NK-92 treated with Interleukin-12 subunit alpha and Interleukin-12 subunit beta, amount 100 ng/mL, for 24 hours (cell line): ENCODE results near the gene ZNF799.
A peak's percentile ranks its signal among the peaks of the same experiment; 100 is the strongest.
"Not testable (repeated sequence)": the region's sequence is repeated elsewhere in the genome, so short reads cannot be mapped to it uniquely, and the experiment has no call there.

Experiments used
- DNase-seq: peaks from one replicate; lab custom pipeline; 2025; lab: John Stamatoyannopoulos, UW

Gene ZNF799

DNA sequence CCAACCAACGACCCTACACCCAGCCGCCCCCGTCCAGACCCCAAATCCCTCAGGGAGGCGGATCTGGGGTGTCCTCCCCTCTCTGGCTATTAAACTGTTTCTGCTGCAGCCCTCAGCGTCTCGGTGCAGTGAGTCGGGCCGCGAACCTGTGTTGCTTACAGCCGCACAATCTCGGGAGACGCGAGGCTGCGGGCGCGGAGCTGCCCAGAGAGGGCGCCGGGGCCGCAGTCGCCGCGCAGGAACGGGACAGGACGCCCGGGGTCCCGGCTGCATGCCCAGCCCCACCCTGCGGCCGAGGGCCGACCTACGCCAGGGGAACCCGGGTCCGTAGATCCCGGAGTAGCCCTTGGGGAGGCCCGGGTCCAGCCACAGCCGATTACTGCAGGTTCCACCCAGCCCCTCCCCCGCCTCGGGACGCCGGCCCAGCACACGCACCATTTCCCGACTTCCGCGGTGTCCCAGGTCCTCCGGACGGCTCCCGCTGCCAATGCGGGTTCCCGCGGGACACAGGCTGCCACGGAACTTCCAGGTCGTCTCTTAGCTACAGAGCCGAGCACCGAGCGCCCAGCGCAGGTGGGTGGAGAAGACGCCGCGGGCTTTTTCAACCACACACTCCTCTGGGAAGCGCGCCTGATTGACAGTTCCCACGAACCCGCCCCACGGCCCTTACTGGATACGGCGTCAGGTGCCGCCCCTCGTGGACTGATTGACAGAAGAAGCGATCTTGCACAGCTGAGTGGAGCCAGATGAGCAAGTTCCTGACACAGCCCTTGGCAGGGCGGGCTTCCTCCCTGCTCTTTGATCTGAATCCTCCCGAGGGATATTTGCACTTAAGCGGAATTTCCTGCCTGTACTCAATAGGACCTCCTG, at the start of gene ZNF799:
ZNF799 (minus strand) TSS at position 639 of the 870 bp plus-strand sequence; CDS start at position 438, 201 bp downstream.
- no peak for DNase-seq

DNA sequence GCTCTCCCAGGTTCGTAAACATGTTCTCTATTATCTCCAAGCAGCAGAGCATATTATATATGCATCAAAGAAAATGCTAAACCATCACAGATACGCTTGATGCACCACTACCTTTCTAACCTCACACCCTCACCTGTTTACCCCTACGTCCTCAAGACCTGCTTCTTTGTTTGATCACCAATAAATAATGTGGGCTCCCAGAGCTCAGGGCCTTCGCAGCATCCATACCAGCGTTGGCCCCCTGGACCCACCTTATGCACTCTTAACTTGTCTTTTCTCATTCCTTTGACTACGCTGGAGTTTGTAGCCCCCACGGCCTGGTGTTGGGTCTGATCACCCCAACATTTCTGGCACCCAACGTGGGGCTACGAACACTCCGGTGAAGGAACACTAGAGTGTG, 49.8 kb upstream of the ZNF799 start:
- DNase-seq, result no peak

DNA sequence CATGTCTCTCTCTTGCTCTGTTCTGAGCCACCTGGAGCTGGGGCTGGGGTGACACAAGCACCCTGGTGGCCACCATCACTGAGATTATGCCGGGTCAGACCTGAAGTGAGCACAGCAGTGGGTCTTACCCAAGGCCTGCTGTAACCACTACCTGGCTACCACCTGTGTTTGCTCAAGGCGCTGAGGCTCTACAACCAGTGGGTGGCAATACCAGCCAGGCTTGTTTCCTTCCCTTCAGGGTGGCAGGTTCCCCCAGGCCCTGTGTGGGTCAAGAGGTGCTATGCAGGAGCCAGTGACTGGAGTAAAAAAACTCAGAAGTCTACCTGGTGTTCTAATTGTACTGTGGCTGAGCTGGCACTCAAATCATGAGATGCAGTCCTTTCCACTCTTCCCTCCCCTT, 47.7 kb upstream of the ZNF799 start:
- DNase-seq, result no peak

DNA sequence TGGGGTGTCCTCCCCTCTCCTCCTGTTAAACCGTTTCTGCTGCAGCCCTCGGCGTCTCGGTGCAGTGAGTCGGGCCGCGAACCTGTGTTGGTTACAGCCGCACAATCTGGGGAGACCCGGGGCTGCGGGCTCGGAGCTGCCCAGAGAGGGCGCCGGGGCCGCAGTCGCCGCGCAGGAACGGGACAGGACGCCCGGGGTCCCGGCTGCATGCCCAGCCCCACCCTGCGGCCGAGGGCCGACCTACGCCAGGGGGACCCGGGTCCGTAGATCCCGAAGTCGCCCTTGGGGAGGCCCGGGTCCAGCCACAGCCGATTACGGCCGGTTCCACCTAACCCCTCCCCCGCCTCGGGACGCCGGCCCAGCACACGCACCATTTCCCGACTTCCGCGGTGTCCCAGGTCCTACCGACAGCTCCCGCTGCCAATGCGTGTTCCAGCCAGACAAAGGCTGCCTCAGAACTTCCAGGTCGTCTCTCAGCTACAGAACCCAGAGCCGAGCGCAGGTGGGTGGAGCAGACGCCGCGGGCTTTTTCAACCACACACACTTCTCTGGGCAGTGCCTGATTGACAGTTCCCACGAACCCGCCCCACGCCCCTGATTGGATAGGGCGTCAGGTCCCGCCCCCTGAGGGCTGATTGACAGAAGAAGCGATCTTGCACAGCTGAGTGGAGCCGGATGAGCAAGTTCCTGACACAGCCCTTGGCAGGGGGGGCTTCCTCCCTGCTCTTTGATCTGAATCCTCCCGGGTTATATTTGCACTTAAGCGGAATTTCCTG, 39.7 kb upstream of the ZNF799 start, which contains the start of gene ZNF443:
ZNF443 (minus strand) TSS at position 481 of the 776 bp plus-strand sequence; CDS start at position 374, 107 bp downstream.
- DNase-seq, result peak; percentile 61

DNA sequence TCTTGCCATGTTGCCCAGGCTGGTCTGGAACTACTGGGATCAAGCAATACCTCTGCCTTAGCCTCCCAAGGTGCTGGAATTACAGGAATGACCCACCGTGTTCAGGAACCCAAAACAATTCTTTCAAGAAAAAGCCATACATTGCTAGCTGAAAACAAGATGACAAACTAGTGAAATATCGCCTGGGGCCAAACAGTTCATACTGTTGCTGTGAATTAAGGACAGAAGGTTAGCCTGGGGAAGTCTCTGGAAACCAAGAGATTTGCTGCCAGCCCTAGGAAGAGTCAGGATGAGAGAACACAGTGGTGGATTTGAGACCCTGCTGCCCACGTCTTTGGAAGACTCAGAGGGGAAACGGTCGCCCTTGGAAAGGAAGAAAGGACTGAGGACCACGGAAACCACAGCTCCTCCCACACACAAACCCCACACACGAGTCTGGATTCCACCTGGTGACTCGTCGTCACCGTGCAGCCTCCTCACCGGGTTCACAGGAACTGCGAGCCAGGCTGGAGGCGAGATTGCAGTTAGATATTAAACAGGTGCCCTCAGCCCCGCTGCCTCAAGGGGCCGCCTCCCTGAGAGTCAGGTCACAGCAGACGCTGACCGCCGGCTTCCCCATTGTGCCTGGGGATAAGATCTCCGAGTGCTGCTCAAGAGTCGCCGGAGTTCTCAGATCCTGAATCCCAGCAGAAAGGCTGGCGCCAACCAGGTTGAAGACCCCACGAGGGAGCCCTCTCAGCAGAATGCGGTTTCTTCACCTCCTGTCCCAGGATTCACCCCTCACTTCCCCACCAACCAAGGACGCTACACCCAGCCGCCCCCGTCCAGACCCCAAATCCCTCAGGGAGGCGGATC, 38.8 kb upstream of the ZNF799 start:
- not testable (repeated sequence) for DNase-seq

DNA sequence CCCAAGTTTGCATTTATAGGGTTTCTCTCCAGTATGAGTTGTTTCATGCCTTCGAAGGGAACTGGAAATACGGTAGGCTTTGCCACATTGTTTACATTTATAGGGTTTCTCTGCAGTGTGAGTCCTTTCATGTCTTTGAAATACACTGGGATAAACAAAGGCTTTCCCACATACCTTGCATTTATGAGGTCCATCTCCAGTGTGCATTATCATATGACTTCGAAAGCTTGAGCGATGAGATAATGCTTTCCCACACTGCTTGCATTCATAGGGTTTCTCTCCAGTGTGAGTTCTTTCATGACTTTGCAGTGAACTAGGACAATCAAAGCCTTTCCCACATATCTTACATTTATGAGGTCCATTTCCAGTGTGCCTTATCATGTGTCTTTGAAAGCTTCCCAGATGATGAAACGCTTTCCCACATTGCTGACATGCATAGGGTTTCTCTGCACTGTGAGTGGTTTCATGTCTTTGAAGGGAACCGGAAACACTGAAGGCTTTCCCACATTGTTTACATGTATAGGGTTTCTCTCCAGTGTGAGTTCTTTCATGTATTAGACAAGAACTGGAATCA, 29.7 kb upstream of the ZNF799 start:
- not testable (repeated sequence) for DNase-seq

DNA sequence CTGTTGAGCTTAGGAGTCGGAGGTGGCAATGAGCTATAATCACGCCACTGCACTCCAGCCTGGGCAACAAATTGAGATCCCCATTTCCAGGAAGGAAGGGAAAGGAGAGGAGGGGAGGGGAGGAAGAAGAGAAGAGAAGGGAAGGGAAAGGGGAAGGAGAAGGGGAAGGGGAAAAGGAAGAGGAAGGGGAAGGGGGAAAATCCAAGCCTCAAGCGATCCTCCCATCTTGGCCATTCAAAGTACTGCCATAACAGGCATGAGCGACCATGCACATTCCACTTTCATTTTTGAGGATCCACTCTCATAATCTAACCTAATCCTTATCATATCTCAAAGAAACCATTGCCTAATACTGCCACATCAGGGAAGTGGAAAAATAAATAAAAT, 24.8 kb upstream of the ZNF799 start:
- no peak for DNase-seq

DNA sequence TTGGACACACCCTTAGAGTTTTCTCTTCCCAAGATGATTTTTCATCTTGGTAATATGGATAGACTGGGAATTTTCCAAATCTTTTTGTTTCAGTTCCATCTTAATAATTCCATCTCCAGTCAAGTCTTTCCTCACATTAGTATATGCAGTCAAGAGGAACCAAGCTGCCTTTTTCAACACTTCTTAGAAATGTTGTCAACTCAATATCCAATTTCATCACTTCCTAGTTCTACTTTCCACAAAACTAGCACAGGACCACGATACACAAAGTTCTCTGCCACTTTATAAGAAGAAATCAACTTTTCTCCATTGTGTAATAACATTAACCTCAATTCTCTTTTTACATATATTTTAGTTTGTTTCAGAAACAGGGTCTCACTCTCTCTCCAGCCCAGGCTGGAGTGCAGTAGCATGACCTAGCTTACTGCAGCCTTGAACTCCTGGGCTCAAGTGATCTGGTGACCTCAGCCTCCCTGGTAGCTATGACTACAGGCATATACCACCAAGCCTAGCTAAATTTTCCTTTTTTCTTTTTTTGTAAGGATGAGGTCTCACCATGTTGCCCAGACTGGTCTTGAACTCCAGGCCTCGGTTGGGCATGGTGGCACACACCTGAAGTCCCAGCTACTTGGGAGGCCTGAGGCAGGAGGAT, 24.3 kb upstream of the ZNF799 start:
- DNase-seq, result no peak

DNA sequence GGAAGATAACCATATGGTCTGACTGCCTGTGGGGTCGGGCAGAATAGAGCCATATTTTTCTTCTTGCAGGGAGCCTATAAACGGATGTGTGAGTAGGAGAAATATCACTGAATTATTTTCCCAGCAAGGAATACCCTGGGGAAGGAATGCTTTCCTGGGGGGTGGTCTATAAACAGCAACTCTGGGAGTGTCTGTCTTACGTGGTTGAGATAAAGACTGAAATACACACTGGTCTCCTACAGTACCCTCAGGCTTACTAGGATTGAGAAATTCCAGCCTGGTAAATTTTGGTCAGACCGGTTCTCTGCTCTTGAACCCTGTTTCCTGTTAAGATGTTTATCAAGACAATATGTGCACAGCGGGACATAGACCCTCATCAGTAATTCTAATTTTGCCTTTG, 16.2 kb upstream of the ZNF799 start:
- DNase-seq, result not testable (repeated sequence)

DNA sequence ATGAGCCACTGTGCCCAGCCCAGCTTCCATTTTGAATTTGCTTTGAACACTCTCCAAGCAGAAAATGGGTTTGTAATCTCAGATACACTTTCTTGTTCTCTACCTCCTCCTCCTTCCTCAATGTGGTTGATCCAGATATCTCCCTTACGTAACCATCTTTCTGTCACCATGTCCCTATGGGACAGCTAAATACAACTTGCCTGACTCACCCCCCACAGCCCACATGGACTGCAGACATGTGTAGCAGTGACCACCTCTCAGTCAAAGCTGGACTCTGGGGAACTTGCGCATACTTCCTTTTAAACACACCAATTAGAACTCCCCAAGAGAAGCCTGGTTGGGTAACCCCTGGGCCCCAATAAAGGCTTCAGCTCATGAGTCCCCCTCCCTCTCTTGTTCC, 10.8 kb upstream of the ZNF799 start:
- no peak for DNase-seq

DNA sequence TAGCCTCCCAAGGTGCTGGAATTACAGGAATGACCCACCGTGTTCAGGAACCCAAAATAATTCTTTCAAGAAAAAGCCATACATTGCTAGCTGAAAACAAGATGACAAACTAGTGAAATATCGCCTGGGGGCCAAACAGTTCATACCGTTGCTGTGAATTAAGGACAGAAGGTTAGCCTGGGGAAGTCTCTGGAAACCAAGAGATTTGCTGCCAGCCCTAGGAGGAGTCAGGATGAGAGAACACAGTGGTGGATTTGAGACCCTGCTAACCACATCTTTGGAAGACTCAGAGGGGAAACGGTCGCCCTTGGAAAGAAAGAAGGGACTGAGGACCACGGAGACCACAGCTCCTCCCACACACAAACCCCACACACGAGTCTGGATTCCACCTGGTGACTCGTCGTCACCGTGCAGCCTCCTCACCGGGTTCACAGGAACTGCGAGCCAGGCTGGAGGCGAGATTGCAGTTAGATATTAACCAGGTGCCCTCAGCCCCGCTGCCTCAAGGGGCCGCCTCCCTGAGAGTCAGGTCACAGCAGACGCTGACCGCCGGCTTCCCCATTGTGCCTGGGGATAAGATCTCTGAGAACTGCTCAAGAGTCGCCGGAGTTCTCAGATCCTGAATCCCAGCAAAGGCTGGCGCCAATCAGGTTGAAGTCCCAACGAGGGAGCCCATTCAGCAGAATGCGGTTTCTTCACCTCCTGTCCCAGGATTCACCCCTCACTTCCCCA, 1.0 kb downstream of the ZNF799 start:
- DNase-seq, result not testable (repeated sequence)

DNA sequence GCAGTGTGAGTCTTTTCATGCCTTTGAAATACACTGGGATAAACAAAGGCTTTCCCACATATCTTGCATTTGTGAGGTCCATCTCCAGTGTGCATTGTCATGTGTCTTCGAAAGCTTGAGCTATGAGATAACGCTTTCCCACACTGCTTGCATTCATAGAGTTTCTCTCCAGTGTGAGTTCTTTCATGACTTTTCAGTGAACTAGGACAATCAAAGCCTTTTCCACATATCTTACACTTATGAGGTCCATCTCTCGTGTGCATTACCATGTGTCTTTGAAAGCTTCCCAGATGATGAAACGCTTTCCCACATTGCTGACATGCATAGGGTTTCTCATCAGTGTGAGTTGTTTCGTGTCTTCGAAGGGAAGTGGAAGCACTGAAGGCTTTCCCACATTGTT, 9.9 kb downstream of the ZNF799 start:
- DNase-seq, result not testable (repeated sequence)

DNA sequence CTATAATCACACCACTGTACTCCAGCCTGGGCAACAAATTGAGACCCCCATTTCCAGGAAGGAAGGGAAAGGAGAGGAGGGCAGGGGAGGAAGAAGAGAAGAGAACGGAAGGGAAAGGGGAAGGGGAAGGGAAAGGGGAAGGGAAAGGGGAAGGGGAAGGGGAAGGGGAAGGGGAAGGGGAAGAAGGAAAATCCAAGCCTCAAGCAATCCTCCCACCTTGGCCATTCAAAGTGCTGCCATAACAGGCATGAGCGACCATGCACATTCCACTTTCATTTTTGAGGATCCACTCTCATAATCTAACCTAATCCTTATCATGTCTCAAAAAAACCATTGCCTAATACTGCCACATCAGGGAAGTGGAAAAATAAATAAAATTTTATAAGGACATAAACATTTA, 14.7 kb downstream of the ZNF799 start:
- DNase-seq, result not testable (repeated sequence)

DNA sequence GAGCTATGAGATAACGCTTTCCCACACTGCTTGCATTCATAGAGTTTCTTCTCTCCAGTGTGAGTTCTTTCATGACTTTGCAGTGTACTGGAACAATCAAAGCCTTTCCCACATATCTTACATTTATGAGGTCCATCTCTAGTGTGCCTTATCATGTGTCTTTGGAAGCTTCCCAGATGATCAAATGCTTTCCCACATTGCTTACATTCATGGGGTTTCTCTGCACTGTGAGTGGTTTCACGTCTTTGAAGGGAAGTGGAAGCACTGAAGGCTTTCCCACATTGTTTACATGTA, 20.7 kb downstream of the ZNF799 start:
- DNase-seq, result no peak

DNA sequence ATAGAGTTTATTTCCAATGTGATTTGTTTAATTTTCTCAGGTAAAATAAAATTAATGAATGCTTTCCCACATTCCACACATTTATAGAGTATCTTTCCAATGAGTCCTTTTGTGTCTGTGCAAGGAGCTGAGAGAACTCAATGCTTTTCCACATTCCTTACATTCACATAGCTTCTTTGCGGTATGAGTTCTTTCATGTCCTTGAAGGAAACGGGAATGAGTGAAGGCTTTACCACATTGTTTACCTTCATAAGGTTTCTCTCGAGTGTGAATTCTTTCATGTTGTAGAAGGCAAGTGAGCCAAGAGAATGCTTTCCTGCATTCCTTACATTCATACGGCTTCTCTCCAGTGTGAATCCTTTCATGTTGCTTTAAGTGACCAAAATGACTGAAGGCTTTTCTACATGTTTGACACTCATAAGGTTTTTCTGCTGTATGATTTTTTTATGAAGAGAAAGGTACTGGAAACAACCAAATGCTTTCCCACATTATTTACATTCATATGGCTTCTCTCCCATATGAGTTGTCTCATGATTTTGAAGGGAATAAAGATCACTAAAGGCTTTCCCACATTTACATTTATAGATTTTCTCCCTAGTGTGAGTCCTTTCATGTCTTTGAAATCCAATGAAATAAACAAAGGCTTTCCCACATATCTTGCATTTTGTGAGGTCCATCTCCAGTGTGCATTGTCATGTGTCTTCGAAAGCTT, 21.2 kb downstream of the ZNF799 start:
- DNase-seq, result no peak

DNA sequence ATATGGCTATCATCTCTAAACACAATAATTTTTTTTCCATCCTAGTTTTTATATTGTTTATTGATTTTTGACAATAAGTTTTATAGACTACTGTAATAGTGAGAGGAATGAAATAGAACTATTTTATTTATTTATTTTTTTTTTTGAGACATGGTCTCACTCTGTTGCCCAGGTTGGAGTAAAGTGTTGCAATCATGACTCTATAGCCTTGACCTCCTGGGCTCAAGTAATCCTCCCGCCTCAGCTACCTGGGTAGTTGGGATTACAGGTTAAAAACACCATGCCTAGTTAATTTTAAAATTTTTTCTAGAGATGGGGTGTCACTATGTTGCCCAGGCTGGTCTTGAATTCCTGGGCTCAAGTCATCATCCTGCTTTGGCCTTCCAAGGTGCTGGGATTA, 27.0 kb downstream of the ZNF799 start:
- DNase-seq, result no peak

DNA sequence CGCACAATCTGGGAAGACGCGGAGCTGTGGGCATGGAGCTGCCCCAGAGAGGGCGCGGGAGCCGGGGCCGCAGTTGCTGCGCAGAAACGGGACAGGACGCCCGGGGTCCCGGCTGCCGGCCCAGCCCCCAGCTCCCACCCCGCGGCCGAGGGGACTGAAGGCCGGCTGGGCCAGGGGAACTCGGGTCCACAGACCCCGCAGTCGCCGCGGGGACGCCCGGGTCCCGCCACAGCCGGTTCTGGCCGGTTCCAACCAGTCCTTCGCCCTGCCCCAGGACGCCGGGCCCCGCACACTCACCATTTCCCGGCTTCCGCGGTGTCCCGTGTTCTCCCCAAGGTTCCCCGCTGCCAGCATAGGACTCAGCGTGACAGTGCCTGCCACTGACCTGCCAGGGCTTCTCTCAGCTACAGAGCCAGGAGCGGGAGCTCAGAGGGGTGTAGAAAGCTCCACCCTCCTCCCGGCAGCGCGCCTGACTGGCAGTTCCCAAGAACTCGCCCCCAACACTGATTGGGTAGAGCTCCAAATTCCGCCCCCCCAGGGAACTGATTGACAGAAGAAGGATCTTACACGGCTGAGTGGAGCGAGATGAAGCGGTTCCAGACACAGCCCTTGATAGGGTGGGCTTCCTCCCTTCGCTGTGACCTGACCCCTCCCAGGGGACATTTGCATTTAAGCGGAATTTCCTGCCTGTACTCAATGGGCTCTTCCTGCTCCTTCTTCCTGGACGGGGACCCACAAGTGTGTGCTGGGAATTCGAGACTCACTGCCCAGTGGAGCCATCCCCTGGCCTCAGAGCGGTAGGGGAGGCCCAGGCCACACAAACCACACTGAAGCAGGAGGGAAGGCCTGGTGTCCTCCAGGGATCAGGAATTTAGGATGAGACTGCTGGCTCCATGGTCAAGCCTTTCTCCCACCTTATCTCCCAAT, 35.6 kb downstream of the ZNF799 start, which contains the start of gene ZNF442:
ZNF442 (minus strand) TSS at position 448 of the 927 bp plus-strand sequence. CDS start 2,052 bp downstream, outside the sequence.
- no peak for DNase-seq

DNA sequence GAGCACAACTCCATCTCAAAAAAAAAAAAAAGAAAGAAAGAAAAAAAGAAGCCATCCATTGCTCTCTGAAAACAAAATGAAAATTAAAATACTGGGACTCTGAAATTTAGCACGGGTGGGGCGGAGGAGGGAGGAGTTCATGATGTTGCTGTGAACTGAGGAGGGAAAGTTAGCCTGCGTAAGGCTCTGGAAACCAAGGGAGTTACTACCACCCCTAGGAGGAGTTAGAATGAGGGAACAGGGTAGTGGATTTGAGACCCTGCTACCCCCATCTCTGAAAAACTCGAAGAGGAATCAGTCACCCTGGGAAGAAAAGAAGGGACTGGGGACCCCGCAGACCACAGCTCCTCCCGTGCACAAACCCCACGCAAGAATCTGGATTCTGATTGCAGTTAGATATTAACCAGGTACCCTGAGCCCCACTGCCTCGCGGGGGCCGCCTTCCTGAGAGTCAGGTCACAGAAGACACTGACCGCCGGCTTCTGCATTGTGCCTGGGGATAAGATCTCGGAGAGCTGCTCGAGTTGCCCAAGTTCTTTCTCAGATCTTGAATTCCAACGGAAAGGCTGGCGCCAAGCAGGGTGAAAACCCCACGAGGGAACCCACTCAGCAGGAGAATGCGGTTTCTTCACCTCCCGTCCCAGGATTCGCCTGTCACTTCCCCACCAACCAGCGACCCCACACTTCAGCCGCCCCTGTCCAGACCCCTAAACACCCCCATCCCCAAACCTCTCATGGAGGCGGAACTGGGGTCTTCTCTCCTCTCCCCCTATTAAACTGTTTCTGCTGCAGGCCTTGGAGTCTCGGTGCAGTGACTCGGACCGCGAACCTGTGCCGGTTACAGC, 36.5 kb downstream of the ZNF799 start:
- DNase-seq, result no peak
